T-cell (primary cell): Measurements from ENCODE around the gene GAS6. TPM values are rescaled to one million over a fixed set of nuclear protein-coding genes. Genes with fewer than 3 reads are reported as not detected.
A peak's percentile ranks its signal among the peaks of the same experiment; 100 is the strongest.

ENCODE experiments used
- ATAC-seq, 4 experiments: fragments of 200-7000 bp in 3 of 4; fragments of 150-1000 bp in 1 of 4; cut with Tn5 transposase; replicated peaks in 1 of 4; 1 replicate in 3 of 4; 2 replicates in 1 of 4; pipeline ENCODE4 v1.10.0; 2021; ENCODE audit warnings: moderate library complexity in 3 of 4, mild to moderate bottlenecking in 2 of 4, moderate number of reproducible peaks in 1 of 4
- CTCF ChIA-PET, 2 donors: fragments of 300-600 bp; sonication (Branson Sonifier 250); formaldehyde crosslinking; loops; one replicate each; lab custom pipeline; 2022; ENCODE audit warnings: antibody characterized with exemption in 2 of 2; lab: Charles Lee
- POLR2A ChIA-PET, 2 donors: fragments of 300-600 bp; sonication (Branson Sonifier 250); formaldehyde crosslinking; loops; one replicate each; lab custom pipeline; 2022; ENCODE audit warnings: antibody characterized with exemption in 2 of 2; lab: Charles Lee
- DNase-seq, 35 experiments: peaks; one replicate each; pipeline versions ENCODE4 v3.0.0 to v3.0.0-alpha.2; 2013 to 2023
- H3K27ac ChIP-seq: one replicate; pipeline ENCODE4 v1.5.1; 2013; ENCODE audit warnings: low read length
- H3K27me3 ChIP-seq, 2 experiments: replicated peaks in 1 of 2; 1 replicate in 1 of 2; 2 replicates in 1 of 2; pipeline versions ENCODE4 v1.6.1 to v1.7.0; 2013; ENCODE audit warnings: low read length in 1 of 2, mixed read lengths in 1 of 2; ENCODE audit not compliant: control insufficient read depth in 2 of 2, insufficient read depth in 2 of 2; ENCODE audit errors: extremely low read depth in 1 of 2
- H3K36me3 ChIP-seq, 2 donors: 1 replicate in 1 of 2; 2 replicates in 1 of 2; pipeline versions ENCODE4 v1.6.1 to v1.7.0; 2013; ENCODE audit warnings: low read length in 1 of 2; ENCODE audit not compliant: control insufficient read depth in 2 of 2, insufficient read depth in 1 of 2; ENCODE audit errors: extremely low read depth in 1 of 2
- H3K4me1 ChIP-seq, 2 experiments: 1 replicate in 1 of 2; 2 replicates in 1 of 2; pipeline versions ENCODE4 v1.6.1 to v1.7.0; 2013; ENCODE audit warnings: low read length in 2 of 2, mixed read lengths in 1 of 2; ENCODE audit not compliant: insufficient read depth in 2 of 2, control insufficient read depth in 1 of 2; ENCODE audit errors: extremely low read depth in 1 of 2
- H3K4me3 ChIP-seq, 2 donors: 1 replicate in 1 of 2; 2 replicates in 1 of 2; pipeline versions ENCODE4 v1.5.1 to v1.7.0; 2013; ENCODE audit warnings: mild to moderate bottlenecking in 2 of 2, low read length in 1 of 2, moderate library complexity in 1 of 2; ENCODE audit not compliant: control insufficient read depth in 1 of 2; ENCODE audit errors: extremely low read depth in 1 of 2
- H3K9me3 ChIP-seq: 2 replicates; pipeline ENCODE4 v1.7.0; 2013
- H3K27ac Mint-ChIP-seq, 2 donors: one replicate each; pipeline ENCODE4 v1.8.0; 2020 to 2021; ENCODE audit warnings: mild to moderate bottlenecking in 2 of 2, mixed read lengths in 2 of 2
- H3K27me3 Mint-ChIP-seq, 2 donors: one replicate each; pipeline ENCODE4 v1.8.0; 2021 to 2022; ENCODE audit warnings: mixed read lengths in 2 of 2
- H3K36me3 Mint-ChIP-seq: one replicate; pipeline ENCODE4 v1.8.0; 2021; ENCODE audit warnings: mixed read lengths
- H3K4me1 Mint-ChIP-seq, 3 donors: one replicate each; pipeline ENCODE4 v1.8.0; 2020 to 2022; ENCODE audit warnings: mixed read lengths in 3 of 3, mild to moderate bottlenecking in 1 of 3
- H3K4me3 Mint-ChIP-seq, 3 donors: one replicate each; pipeline ENCODE4 v1.8.0; 2020 to 2022; ENCODE audit warnings: mild to moderate bottlenecking in 3 of 3, mixed read lengths in 3 of 3, moderate library complexity in 3 of 3
- H3K9me3 Mint-ChIP-seq, 3 donors: one replicate each; pipeline ENCODE4 v1.8.0; 2020 to 2022; ENCODE audit warnings: mixed read lengths in 3 of 3
- WGBS: methylation state at CpG from one replicate; pipeline ENCODE4 v1.1.5; 2013; ENCODE audit warnings: missing lambda C conversion rate; ENCODE audit not compliant: insufficient coverage; 5-methylcytosine and 5-hydroxymethylcytosine counted together
- total RNA-seq, 35 experiments: library from RNA in 6 of 35; stranded (reverse) in 6 of 35; fragments of 120-200 nt in 1 of 35; gene quantifications; one replicate each; pipeline versions ENCODE4 v1.2.1 to v1.2.4 and lab custom pipeline; 2013 to 2026

GAS6 gene
- total RNA-seq, 5 donors from 2014 or later (not counting 1 experiment from before 2014, with no cell fraction given): 1.1 to 10.2 (median 4.7) TPM

DNA sequence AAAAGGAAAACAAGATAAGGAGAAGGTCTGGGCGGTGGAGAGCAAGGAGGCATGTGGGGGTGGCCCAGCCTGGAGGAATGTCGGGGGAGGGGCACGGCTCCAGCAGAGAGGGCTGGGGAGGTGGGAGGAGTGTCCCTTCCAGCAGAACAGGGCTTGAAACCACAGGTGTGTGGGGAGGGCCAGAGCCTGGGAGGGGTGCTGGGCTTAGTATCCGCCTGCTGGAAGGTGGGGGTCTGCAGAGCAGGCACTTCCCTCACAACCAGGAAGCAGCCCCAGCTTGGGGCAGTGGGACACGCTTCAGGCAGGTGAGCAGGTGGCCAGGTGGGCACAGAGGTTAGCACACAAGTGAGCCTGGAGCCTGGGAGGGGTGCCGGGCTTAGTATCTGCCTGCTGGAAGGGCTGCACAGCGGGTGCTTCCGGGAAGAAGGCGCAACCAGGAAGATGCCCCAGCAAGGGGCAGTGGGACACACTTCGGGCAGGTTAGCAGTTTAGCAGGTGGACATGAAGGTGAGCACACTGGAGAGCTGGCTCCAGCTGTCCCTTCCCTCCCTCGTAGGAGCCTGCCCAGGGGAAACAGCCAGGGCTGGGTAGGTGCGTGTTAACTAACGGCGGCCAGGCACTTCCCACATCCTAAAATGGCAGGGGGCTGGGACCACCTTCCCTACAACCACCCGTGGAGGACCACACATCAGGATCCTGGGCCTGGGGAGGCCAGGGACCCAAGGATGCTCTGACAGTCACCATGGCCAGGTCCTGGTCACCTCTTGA lies 3.0 kb downstream of the GAS6 start:
- peak overlapping the region in 1 of 3 donors; percentile 47 for H3K4me3 Mint-ChIP-seq
- 78% methylated on average over 11 of the region's 15 CpGs for WGBS

GRCh38 chr13:113860051-113860664 lies 3.7 kb downstream of the GAS6 start:
- DNase-seq (peak in 1 of 35 experiments; percentile 2), ATAC-seq (no peak)
- Mint-ChIP-seq H3K4me3 (peak overlapping the region in 1 of 3 donors; percentile 22), H3K27me3 (peaks cover 26 to 29% of the 10 kb centered on the region in 2 donors), H3K9me3 (peaks cover 0 to 7% (median 0%) of the 10 kb centered on the region in 3 donors), H3K4me1 (peaks cover 6 to 13% (median 12%) of the 10 kb centered on the region in 3 donors), H3K36me3 (no peaks in the 10 kb centered on the region), H3K27ac (no peak overlapping the region)
- Histone ChIP-seq H3K9me3 (no peaks in the 10 kb centered on the region), H3K36me3 (no peaks in the 10 kb centered on the region), H3K4me3 (no peak overlapping the region), H3K27me3 (peaks cover 11 to 59% of the 10 kb centered on the region in 2 experiments), H3K4me1 (peaks cover 2 to 20% of the 10 kb centered on the region in 2 experiments), H3K27ac (no peak overlapping the region)
- 89% methylated on average over 10 of the region's 12 CpGs for WGBS
- ChIA-PET POLR2A (no interaction called here), CTCF (no interaction called here)

More for the DNA sequence above, 3.0 kb downstream of the GAS6 start:
- Mint-ChIP-seq H3K36me3 (no peaks in the 10 kb centered on the region), H3K27me3 (peaks cover 32 to 36% of the 10 kb centered on the region in 2 donors), H3K4me1 (peaks cover 6 to 17% (median 13%) of the 10 kb centered on the region in 3 donors), H3K27ac (no peak overlapping the region), H3K9me3 (peaks cover 0 to 7% (median 0%) of the 10 kb centered on the region in 3 donors)
- ATAC-seq (no peak), DNase-seq (peak in 2 of 35 experiments; percentile 11 to 15)
- H3K27me3 ChIP-seq: peaks cover 14 to 62% of the 10 kb centered on the region in 2 experiments
- H3K4me1 ChIP-seq: peaks cover 2 to 19% of the 10 kb centered on the region in 2 experiments
- POLR2A ChIA-PET: no interaction called here
- no peaks in the 10 kb centered on the region for H3K9me3 ChIP-seq
- no peaks in the 10 kb centered on the region for H3K36me3 ChIP-seq
- CTCF ChIA-PET: no interaction called here
- H3K4me3 ChIP-seq: no peak overlapping the region
- H3K27ac ChIP-seq: no peak overlapping the region

DNA sequence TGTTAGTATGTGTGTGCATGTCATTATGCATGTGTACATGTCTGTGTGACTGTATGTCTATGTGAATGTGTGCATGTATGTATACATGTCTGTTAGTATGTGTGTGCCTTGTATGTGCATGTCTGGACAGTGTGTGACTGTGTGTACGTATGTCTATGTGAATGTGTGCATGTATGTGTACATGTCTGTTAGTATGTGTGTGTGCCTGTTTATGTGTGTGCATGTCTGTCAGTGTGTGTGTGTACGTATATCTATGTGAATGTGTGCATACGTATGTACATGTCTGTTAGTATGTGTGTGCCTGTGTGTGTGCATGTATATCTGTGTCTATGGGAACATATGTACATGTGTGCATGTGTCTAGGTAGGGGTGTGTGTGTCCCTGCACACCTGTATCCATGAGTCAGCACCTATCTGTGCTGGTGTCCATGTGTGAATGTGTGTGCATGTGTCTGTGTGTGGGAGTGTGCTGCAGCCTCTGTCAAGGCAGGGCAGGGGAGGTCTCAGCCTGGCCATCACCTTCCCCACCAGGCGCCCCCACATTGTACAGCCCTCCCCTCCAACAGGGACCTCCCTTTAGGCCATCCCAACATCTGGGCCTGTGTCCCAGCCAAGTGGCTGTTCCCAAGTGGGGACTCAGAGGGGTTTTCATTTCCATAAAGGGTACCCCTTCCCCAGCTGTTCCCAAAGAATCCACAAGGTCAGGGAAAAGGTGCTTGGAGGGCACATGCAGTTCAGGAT lies 4.4 kb downstream of the GAS6 start:
- DNase-seq: peak in 1 of 35 experiments; percentile 5
- H3K36me3 Mint-ChIP-seq: no peaks in the 10 kb centered on the region

GRCh38 chr13:113857531-113858195 lies 6.2 kb downstream of the GAS6 start:
- H3K27me3 ChIP-seq: peaks cover 5 to 63% of the 10 kb centered on the region in 2 experiments
- H3K36me3 ChIP-seq: no peaks in the 10 kb centered on the region
- no peak overlapping the region for H3K27ac ChIP-seq
- 93% methylated on average over 17 of the region's 20 CpGs for WGBS
- Mint-ChIP-seq H3K36me3 (no peaks in the 10 kb centered on the region), H3K4me1 (peaks cover 14 to 23% (median 21%) of the 10 kb centered on the region in 3 donors), H3K4me3 (no peak overlapping the region), H3K27ac (no peak overlapping the region), H3K27me3 (peaks cover 18 to 24% of the 10 kb centered on the region in 2 donors), H3K9me3 (peaks cover 0 to 7% (median 0%) of the 10 kb centered on the region in 3 donors)
- ATAC-seq: no peak
- ChIA-PET POLR2A (no interaction called here), CTCF (no interaction called here)
- H3K9me3 ChIP-seq: no peaks in the 10 kb centered on the region
- DNase-seq: peak in 1 of 35 experiments; percentile 2
- peaks cover 4 to 21% of the 10 kb centered on the region in 2 experiments for H3K4me1 ChIP-seq
- no peak overlapping the region for H3K4me3 ChIP-seq

More for the DNA sequence above, 4.4 kb downstream of the GAS6 start:
- H3K9me3 Mint-ChIP-seq: peaks cover 0 to 7% (median 0%) of the 10 kb centered on the region in 3 donors
- no peak for ATAC-seq
- ChIA-PET CTCF (no interaction called here), POLR2A (no interaction called here)
- peaks cover 10 to 17% (median 15%) of the 10 kb centered on the region in 3 donors for H3K4me1 Mint-ChIP-seq
- H3K27me3 Mint-ChIP-seq: peaks cover 24 to 25% of the 10 kb centered on the region in 2 donors
- no peak overlapping the region for H3K27ac Mint-ChIP-seq
- no peak overlapping the region for H3K27ac ChIP-seq
- H3K4me1 ChIP-seq: peaks cover 6 to 23% of the 10 kb centered on the region in 2 experiments
- no peaks in the 10 kb centered on the region for H3K36me3 ChIP-seq
- H3K4me3 Mint-ChIP-seq: no peak overlapping the region
- 100% methylated on average over 3 of the region's 4 CpGs for WGBS
- peaks cover 7 to 59% of the 10 kb centered on the region in 2 experiments for H3K27me3 ChIP-seq
- no peak overlapping the region for H3K4me3 ChIP-seq
- H3K9me3 ChIP-seq: no peaks in the 10 kb centered on the region

DNA sequence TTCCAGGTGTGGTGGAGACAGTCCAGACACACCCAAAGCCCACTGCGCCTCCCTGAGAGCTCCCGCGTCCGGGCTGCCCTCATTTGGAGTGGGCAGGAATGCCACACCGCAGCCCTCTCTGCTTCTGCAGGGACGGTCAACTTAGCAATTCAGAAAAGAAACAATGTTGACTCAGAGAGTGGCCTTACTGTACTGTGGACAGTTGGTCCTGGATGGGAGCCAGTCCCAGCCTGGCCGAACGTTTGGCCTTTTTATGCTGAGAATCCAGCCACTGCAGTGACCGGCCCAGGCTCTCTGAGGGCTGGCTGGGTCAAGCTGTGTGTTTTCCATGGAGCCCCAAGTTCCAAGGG lies 7.2 kb downstream of the GAS6 start:
- CTCF ChIA-PET: no interaction called here
- peaks cover 10 to 18% of the 10 kb centered on the region in 2 donors for H3K27me3 Mint-ChIP-seq
- 83% methylated on average over 8 of the region's 9 CpGs for WGBS
- DNase-seq: peak in 1 of 35 experiments; percentile 12
- H3K36me3 ChIP-seq: no peaks in the 10 kb centered on the region
- peaks cover 14 to 19% (median 18%) of the 10 kb centered on the region in 3 donors for H3K4me1 Mint-ChIP-seq
- no peak overlapping the region for H3K4me3 ChIP-seq
- no peaks in the 10 kb centered on the region for H3K9me3 ChIP-seq
- POLR2A ChIA-PET: no interaction called here
- H3K27me3 ChIP-seq: peaks cover 0 to 62% of the 10 kb centered on the region in 2 experiments
- peaks cover 0 to 7% (median 0%) of the 10 kb centered on the region in 3 donors for H3K9me3 Mint-ChIP-seq
- H3K27ac ChIP-seq: no peak overlapping the region
- H3K27ac Mint-ChIP-seq: no peak overlapping the region
- peaks cover 4 to 19% of the 10 kb centered on the region in 2 experiments for H3K4me1 ChIP-seq
- H3K36me3 Mint-ChIP-seq: no peaks in the 10 kb centered on the region
- H3K4me3 Mint-ChIP-seq: no peak overlapping the region
- ATAC-seq: no peak
